HT1080 (cell line): ENCODE data around the gene MTA1. TPM values are rescaled to one million over a fixed set of nuclear protein-coding genes. Genes with fewer than 3 reads are reported as not detected.

Experiments used
- DNase-seq: peaks from one replicate; pipeline ENCODE4 v3.0.0-alpha.2; 2015; ENCODE audit warnings: low read depth
- total RNA-seq: library from RNA; depleted of rRNA; stranded (reverse); fragments of >200 nt; shearing (Covaris generic); gene quantifications from 2 replicates; pipeline ENCODE4 v1.2.3, GENCODE V29; 2014

Gene MTA1
- total RNA-seq, 1 experiment from 2014 or later, result 78.4 TPM

GRCh38 chr14:105386581-105387529 lies 32.8 kb upstream of the MTA1 start:
- DNase-seq, result no peak

- DNase-seq, result no peak
Measured at GRCh38 chr14:105387530-105387922, 32.1 kb upstream of the MTA1 start.

GRCh38 chr14:105388110-105388951 lies 31.3 kb upstream of the MTA1 start:
- no peak for DNase-seq

GRCh38 chr14:105388976-105389375 lies 30.7 kb upstream of the MTA1 start:
- DNase-seq, result no peak

DNA sequence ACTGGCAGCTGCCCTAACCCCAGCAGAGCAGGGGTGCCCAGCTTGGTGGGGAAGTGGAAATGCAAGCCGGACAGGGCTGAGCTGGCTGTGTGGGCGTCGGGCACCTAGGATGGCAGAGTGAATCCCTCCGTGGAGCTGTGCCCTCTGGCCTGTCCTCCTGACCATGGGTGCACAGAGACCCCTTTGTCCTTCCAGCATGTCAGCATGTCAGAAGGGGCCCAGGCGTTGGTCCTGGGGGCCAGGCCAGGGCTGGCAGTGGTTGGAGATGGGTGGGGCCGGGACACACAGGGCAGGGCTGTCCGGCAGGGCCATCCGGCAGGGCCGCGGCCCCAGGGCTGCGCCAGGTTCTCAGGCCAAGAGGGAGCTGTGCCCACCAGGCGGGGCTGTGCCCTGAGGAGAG lies 30.1 kb upstream of the MTA1 start:
- no peak for DNase-seq

DNA sequence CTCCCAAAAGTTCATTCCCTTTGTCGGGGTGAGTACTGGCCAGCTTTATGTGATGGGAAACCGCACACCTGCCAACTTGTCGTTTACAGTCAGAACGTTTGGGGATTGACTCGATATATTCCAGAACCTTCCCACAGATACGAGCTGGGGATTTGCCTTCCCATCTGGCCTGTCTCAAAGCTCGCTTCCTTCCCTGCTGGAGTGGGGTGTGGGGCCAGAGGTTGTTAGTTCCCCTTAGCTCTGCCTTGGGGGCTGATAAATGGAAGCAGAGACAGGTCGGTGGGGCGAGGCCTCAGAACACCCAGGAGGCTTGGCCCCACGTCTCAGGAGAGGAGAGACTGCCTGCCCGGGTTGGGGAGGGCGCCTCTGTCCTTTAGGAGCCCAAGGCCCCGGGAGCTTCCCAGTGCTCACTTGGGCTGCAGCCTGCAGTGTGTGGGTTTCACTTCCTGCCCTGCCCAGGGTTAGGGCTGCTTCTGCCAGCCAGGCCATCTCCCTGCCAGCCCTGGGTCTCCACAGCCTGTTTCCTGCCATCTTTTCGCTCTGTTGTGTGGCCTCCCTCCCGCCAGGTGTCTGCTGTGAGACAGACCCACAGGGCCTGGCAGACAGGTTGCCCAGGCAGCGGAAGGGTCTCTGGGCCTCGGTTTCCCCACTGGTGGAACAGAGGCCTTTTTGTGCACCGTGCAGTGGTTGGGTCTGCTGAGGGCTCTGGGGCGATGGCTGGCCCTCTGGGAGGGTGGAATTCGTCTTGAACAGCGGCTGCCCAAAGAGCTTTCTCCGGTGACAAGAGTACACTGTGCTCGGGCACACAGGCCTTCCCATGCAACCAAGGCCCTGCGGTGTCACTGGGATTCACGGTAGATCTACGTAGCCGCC lies 29.4 kb upstream of the MTA1 start:
- no peak for DNase-seq

DNA sequence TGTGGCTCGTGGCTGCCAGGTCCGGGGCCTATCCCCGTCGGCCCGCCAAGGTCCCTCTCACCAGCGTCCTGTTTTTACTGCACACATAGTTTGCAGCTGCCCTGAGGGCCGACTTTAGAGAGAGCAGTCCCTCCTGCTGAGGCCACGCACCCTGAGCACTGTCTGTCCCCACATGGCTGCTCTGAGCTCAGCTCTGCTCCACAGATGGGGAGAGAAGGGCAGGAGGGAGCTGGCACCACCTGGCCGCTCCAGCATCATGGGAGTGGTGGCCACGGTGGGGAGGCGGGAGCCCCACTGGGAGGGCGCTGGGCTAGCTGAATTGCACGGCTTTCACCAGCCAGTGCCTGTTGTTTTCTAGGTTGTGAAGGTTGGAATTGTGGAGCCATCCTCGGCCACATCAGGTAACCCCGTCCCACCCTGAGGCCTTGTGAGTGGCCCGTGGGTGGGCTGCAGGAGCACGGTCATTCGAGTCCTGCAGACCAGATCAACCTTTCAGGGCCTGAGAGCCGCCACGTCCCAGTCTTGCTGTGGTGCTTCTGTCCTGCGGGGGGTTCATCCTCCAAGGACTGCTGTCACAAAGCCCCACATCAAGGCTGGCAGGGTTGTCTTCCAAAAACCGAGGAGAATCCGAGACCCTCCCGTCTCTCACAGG lies 28.7 kb upstream of the MTA1 start:
- DNase-seq, result no peak

DNA sequence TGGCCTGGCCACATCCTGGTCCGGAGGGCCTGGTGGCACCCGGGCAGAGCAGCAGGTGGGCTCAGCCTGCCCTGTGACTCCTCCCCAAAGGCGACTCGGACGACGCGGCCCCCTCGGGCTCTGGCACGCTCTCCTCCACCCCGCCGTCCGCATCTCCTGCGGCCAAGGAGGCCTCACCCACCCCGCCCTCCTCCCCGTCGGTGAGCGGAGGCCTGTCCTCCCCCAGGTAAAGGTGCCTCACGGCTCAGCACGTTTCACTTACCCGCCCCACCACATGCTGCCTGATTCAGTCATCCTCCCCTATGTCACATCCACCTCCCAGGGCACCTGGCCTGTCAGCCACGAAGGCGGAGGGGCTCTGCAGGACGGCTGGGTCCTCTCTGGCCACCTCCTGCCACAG lies 28.1 kb upstream of the MTA1 start:
- DNase-seq, result no peak

DNA sequence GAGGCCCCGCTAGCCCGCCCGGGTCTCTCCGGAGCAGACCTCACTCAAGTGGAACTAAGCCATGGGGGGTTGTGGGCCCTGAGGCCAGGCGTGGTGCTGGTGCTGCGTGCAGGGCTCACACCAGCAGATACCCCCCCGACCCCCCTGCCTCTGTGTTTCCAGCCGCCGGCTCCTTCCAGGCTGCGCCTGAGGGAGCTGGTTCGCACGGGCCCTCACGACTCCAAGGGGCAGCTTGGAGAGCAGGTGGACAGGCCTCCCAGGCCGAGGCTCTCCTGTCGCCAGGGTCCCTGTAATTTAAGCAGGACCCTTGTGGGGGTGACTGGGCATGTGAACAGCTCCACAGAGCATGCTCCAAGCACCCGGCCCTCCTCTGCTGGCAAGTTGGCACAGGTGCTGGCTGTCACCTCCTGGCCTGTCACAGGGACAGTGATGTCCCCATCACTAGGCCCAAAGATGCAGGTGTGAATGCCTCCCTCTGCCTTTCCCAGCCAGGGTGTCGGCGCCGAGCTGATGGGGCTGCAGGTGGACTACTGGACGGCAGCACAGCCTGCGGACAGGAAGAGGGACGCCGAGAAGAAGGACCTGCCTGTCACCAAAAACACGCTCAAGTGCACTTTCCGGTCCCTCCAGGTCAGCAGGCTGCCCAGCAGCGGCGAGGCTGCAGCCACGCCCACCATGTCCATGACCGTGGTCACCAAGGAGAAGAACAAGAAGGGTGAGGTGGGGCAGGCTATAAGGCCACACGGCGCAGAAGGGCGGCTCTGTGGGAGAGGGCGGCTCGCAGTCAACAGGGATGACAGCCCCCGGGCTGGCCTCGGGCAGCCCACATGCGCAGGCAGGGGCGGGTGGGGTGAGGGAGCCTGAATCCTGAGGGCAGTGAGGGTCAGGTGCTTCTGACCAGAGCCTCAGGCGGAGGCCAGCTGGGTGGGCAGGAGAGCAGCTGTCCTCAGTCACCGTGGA lies 27.2 kb upstream of the MTA1 start:
- DNase-seq, result no peak

GRCh38 chr14:105393151-105393550 lies 26.5 kb upstream of the MTA1 start:
- no peak for DNase-seq

- DNase-seq, result no peak
Measured at GRCh38 chr14:105394714-105395537, 24.7 kb upstream of the MTA1 start.

GRCh38 chr14:105395538-105395854 lies 24.1 kb upstream of the MTA1 start:
- no peak for DNase-seq

DNA sequence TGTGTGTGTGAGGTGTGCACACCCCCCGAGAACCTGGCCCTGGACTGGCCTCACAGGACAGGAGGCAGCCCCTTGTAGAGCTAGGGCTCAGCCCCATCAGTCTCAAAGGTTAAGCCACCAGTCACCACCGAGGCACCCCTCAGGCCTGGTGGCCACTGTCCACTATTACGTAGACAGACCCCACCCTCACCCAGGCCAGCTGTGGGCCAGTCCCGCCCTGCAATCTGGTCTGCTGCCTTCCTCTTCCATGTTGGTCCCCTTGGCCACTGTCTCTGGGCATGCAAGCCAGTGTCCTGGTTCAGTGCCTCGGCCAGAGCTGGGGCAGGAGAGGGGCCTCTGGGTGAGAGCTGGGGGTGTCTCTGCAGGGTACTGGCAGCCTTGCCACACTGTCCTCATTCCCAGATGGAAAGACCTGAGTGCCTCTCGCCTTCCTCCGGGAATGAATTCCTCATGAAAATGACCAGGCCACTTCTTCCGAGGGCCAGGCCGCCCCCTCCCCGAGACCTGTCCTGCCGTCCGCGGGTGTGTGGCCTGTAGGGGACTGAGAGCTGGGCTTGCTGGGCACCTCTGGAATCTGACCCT lies 22.2 kb upstream of the MTA1 start:
- DNase-seq, result no peak

GRCh38 chr14:105398044-105398725 lies 21.4 kb upstream of the MTA1 start, which contains the start of gene TEX22:
TEX22 (plus strand) TSS chr14:105398538; CDS start chr14:105399341, 803 bp downstream.
- DNase-seq, result peak; percentile 72

DNA sequence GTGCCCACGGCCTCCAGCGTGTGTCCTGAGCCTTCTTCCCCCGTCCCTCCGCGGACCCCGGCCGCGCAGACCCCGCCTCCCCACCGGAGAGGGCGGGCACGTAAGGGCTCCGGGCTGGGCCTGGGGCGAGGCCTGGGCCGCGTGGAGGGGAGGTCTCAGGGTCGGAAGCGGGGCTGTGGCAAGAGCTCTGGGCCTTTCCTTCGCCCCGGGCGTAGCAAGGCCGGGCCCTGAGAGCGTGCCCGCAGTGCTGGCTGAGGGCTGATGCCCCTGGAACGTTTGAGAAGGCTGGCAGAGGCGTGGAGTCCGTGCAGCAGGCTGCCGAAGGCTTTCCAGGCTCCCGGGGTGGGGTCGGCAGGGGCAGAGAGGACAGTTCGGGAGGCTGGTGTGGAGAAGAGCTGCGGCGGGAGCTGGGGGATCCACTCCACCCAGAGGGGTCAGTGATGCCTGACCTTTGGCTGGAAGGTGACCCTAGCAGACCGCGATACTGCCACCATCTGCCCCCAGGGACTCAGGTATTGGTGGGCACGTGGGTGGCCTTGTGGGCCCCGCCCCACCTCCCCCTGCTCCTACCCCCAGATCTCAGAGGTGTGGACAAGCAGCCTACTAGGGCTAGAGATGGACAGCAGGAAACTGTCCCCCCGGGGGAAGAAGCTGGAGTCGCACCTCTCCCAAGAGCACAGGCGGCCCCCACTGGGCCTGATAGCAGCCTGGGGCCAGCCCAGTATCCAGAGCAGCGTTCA lies 20.7 kb upstream of the MTA1 start:
- peak; percentile 26 for DNase-seq

- no peak for DNase-seq
Measured at GRCh38 chr14:105399466-105399775, 20.2 kb upstream of the MTA1 start.

- DNase-seq, result no peak
Measured at GRCh38 chr14:105400016-105400415, 19.6 kb upstream of the MTA1 start.
